ENCODE results near the gene TLR10. TPM values are rescaled to one million over a fixed set of nuclear protein-coding genes. Genes with fewer than 3 reads are reported as not detected.

Gene TLR10
- total and polyA plus RNA-seq, 10 donors, result 29.6 to 81.4 (median 50.9) TPM

GRCh38 chr4:38802561-38803355 is 20.0 kb upstream of the TLR10 start:
- peaks cover 9 to 57% (median 46%) of the 10 kb centered on the region in 6 donors for H3K36me3 ChIP-seq
- no peaks in the 10 kb centered on the region for H3K27me3 ChIP-seq (replicated peaks in 1 of 7)
- WGBS, 5 donors, result 80 to 96% (median 93%) methylated on average over 15 of the region's 15 CpGs
- TF ChIP-seq POLR2AphosphoS5 (IDR thresholded peaks at IDR 0.05), result no peak
- TF ChIP-seq CTCF (IDR thresholded peaks at IDR 0.05 in 8 of 11, conservative IDR thresholded peaks at IDR 0.05 in 3 of 11), result no peak
- TF ChIP-seq POLR2A (IDR thresholded peaks at IDR 0.05), result no peak
- DNase-seq, result no peak
- peaks cover 8 to 66% (median 35%) of the 10 kb centered on the region in 6 donors for H3K4me1 ChIP-seq
- H3K27ac ChIP-seq, result peak overlapping the region in 6 of 8 donors; percentile 85 to 95 (median 92)
- H3K4me3 ChIP-seq, result peak overlapping the region in 7 of 8 donors; percentile 32 to 69 (median 43)
- intact Hi-C loops (cut with DNase I; ENCODE audit: low total_unique reads), result no loop called here
- H3K9me3 ChIP-seq, result peaks cover 3 to 55% (median 45%) of the 10 kb centered on the region in 8 donors

- TF ChIP-seq POLR2A (IDR thresholded peaks at IDR 0.05), result no peak
- TF ChIP-seq POLR2AphosphoS5 (IDR thresholded peaks at IDR 0.05), result no peak
- no peak for TF ChIP-seq CTCF (IDR thresholded peaks at IDR 0.05 in 8 of 11, conservative IDR thresholded peaks at IDR 0.05 in 3 of 11)
- H3K4me3 ChIP-seq, result peak overlapping the region in 4 of 8 donors; percentile 40 to 69 (median 42)
- H3K36me3 ChIP-seq, result peaks cover 9 to 75% (median 51%) of the 10 kb centered on the region in 6 donors
- H3K9me3 ChIP-seq, result peaks cover 3 to 73% (median 61%) of the 10 kb centered on the region in 8 donors
- peaks cover 7 to 57% (median 30%) of the 10 kb centered on the region in 6 donors for H3K4me1 ChIP-seq
- peak overlapping the region in 7 of 8 donors; percentile 2 to 95 (median 91) for H3K27ac ChIP-seq
- no peaks in the 10 kb centered on the region for H3K27me3 ChIP-seq (replicated peaks in 1 of 7)
- DNase-seq, result no peak
- intact Hi-C loops (cut with DNase I; ENCODE audit: low total_unique reads), result no loop called here
- 72 to 91% (median 84%) methylated on average over 3 of the region's 3 CpGs for WGBS, 5 donors
These were observed 18.2 kb upstream of the TLR10 start for GRCh38 chr4:38800961-38801450.

- Histone ChIP-seq H3K4me3 (peak overlapping the region in 4 of 8 donors; percentile 9 to 69 (median 40)), H3K27ac (peak overlapping the region in 7 of 8 donors; percentile 2 to 95 (median 91)), H3K27me3 (replicated peaks in 1 of 7) (no peaks in the 10 kb centered on the region), H3K36me3 (peaks cover 9 to 81% (median 51%) of the 10 kb centered on the region in 6 donors), H3K9me3 (peaks cover 3 to 79% (median 67%) of the 10 kb centered on the region in 8 donors), H3K4me1 (peaks cover under 1 to 51% (median 24%) of the 10 kb centered on the region in 6 donors)
- DNase-seq, result no peak
- intact Hi-C loops (cut with DNase I; ENCODE audit: low total_unique reads), result no loop called here
- no peak for TF ChIP-seq POLR2A (IDR thresholded peaks at IDR 0.05)
- TF ChIP-seq POLR2AphosphoS5 (IDR thresholded peaks at IDR 0.05), result no peak
- no peak for TF ChIP-seq CTCF (IDR thresholded peaks at IDR 0.05 in 8 of 11, conservative IDR thresholded peaks at IDR 0.05 in 3 of 11)
- 61 to 96% (median 80%) methylated on average over 2 of the region's 2 CpGs for WGBS, 5 donors
These were observed 17.6 kb upstream of the TLR10 start for GRCh38 chr4:38800366-38800765.

GRCh38 chr4:38795087-38795486 is 12.3 kb upstream of the TLR10 start:
- peaks cover 0 to 31% (median 0%) of the 10 kb centered on the region in 6 donors for H3K4me1 ChIP-seq
- H3K36me3 ChIP-seq, result peaks cover 9 to 57% (median 33%) of the 10 kb centered on the region in 6 donors
- 89 to 95% (median 91%) methylated on average over 3 of the region's 3 CpGs for WGBS, 5 donors
- intact Hi-C loops (cut with DNase I; ENCODE audit: low total_unique reads), result no loop called here
- H3K27me3 ChIP-seq (replicated peaks in 1 of 7), result no peaks in the 10 kb centered on the region
- H3K9me3 ChIP-seq, result peaks cover 3 to 98% (median 74%) of the 10 kb centered on the region in 8 donors
- H3K27ac ChIP-seq, result peak overlapping the region in 1 of 8 donors; percentile 9
- DNase-seq, result no peak
- no peak overlapping the region for H3K4me3 ChIP-seq
- TF ChIP-seq POLR2AphosphoS5 (IDR thresholded peaks at IDR 0.05) (peak in 1 of 3 donors; percentile 35), POLR2A (IDR thresholded peaks at IDR 0.05) (no peak), CTCF (IDR thresholded peaks at IDR 0.05 in 8 of 11, conservative IDR thresholded peaks at IDR 0.05 in 3 of 11) (no peak)
